Lower lobe of right lung (tissue), 2 donors: Measurements from ENCODE around the gene NAT16. TPM values are rescaled to one million over a fixed set of nuclear protein-coding genes. Genes with fewer than 3 reads are reported as not detected.
A peak's percentile ranks its signal among the peaks of the same experiment; 100 is the strongest.
"Not testable (repeated sequence)": the region's sequence is repeated elsewhere in the genome, so short reads cannot be mapped to it uniquely, and the experiment has no call there.

Source experiments
- ATAC-seq, 2 donors: fragments of 200-7000 bp; cut with Tn5 transposase; one replicate each; pipeline ENCODE4 v1.9.1; 2020 to 2022; ENCODE audit warnings: mild to moderate bottlenecking in 2 of 2, moderate library complexity in 2 of 2
- DNase-seq: peaks from one replicate; pipeline ENCODE4 v3.0.0-alpha.2; 2020
- H3K27ac ChIP-seq: fragments of 200-600 bp; one replicate; pipeline ENCODE4 v1.8.0; 2022
- H3K27me3 ChIP-seq: fragments of 200-600 bp; one replicate; pipeline ENCODE4 v1.8.0; 2022; ENCODE audit warnings: low read depth
- H3K36me3 ChIP-seq: fragments of 200-600 bp; one replicate; pipeline ENCODE4 v1.8.0; 2022; ENCODE audit warnings: mild to moderate bottlenecking
- H3K4me1 ChIP-seq: fragments of 200-600 bp; one replicate; pipeline ENCODE4 v1.8.0; 2022
- H3K4me3 ChIP-seq: fragments of 200-600 bp; one replicate; pipeline ENCODE4 v1.8.0; 2022; ENCODE audit warnings: mild to moderate bottlenecking
- H3K9me3 ChIP-seq: fragments of 200-600 bp; one replicate; pipeline ENCODE4 v1.8.0; 2022
- intact Hi-C: fragments of 100-400 bp; cut with DNase I; formaldehyde crosslinking; loops from one replicate; pipeline ENCODE4 v1.11.0; 2022
- total RNA-seq: library from RNA; stranded (reverse); fragmentation: NEBNext Ultra II Directional; extraction: Animal tissue kit (Norgen Biotek cat#: 25700); gene quantifications from one replicate; pipeline ENCODE4 v1.2.1, GENCODE V29; 2021
- TF ChIP-seq, protein P1 (sequence below): fragments of 200-600 bp; IDR thresholded peaks from one replicate; pipeline ENCODE4 v1.8.0; 2022; ENCODE audit warnings: antibody characterized with exemption, mild to moderate bottlenecking
- donor health status: DM: no; HTN: yes; CAD: no; lungs with severe emphysema.

NAT16 gene
- total RNA-seq, 1 donor from 2014 or later, result not detected

DNA sequence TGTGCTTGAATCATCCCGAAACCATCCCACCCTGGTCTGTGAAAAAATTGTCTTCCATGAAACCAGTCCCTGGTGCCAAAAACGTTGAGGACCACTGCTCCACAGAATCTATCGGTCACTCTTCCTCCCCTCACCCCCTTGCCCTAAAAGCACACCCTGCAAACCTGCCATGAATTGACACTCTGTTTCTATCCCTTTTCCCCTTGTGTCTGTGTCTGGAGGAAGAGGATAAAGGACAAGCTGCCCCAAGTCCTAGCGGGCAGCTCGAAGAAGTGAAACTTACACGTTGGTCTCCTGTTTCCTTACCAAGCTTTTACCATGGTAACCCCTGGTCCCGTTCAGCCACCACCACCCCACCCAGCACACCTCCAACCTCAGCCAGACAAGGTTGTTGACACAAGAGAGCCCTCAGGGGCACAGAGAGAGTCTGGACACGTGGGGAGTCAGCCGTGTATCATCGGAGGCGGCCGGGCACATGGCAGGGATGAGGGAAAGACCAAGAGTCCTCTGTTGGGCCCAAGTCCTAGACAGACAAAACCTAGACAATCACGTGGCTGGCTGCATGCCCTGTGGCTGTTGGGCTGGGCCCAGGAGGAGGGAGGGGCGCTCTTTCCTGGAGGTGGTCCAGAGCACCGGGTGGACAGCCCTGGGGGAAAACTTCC lies 54.0 kb downstream of the NAT16 start:
- intact Hi-C loops, result no loop called here

DNA sequence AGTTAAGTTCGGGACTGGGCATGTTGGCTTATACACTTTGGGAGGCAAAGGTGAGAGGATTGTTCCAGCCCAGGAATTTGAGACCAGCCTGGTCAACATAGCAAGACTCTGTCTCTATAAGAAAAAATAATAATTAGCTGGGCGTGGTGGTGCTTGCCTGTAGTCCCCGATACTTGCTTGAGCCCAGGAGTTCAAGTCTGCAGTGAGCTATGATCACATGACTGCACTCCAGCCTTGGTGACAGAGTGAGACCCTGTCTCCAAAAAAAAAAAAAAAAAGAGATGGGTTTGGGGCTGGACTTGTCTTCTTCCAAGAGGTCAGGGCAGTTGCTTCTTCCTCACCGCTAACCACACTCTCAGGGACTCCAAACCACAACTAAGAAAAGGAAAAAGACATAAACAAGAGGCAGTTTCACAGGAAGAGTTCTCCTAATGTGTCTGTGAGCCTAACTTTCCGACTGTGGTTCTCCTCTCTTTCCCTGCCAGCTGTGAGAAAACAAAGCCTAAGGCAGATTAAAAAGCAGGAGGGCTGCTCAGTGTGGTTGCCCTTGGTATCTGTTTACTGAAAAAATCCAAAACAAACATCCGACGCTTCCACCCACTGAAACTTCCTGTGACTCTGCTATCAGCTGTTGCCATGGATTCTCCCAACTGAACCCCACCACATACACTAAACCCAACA lies 55.6 kb downstream of the NAT16 start:
- H3K9me3 ChIP-seq, result no peaks in the 10 kb centered on the region
- H3K36me3 ChIP-seq, result no peaks in the 10 kb centered on the region
- H3K4me1 ChIP-seq, result peaks cover 72% of the 10 kb centered on the region
- no peaks in the 10 kb centered on the region for H3K27me3 ChIP-seq
- no peak overlapping the region for H3K4me3 ChIP-seq
- peak overlapping the region; percentile 71 for H3K27ac ChIP-seq
- no peak for ATAC-seq
- TF ChIP-seq, protein P1, sequence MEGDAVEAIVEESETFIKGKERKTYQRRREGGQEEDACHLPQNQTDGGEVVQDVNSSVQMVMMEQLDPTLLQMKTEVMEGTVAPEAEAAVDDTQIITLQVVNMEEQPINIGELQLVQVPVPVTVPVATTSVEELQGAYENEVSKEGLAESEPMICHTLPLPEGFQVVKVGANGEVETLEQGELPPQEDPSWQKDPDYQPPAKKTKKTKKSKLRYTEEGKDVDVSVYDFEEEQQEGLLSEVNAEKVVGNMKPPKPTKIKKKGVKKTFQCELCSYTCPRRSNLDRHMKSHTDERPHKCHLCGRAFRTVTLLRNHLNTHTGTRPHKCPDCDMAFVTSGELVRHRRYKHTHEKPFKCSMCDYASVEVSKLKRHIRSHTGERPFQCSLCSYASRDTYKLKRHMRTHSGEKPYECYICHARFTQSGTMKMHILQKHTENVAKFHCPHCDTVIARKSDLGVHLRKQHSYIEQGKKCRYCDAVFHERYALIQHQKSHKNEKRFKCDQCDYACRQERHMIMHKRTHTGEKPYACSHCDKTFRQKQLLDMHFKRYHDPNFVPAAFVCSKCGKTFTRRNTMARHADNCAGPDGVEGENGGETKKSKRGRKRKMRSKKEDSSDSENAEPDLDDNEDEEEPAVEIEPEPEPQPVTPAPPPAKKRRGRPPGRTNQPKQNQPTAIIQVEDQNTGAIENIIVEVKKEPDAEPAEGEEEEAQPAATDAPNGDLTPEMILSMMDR, result no peak
- no peak for DNase-seq
- intact Hi-C loops, result no loop called here

More for the DNA sequence above, 54.0 kb downstream of the NAT16 start:
- Histone ChIP-seq H3K27ac (peak overlapping the region; percentile 71), H3K27me3 (no peaks in the 10 kb centered on the region), H3K36me3 (peaks cover 10% of the 10 kb centered on the region), H3K9me3 (no peaks in the 10 kb centered on the region), H3K4me3 (peak overlapping the region; percentile 44), H3K4me1 (peaks cover 72% of the 10 kb centered on the region)
- TF ChIP-seq, protein P1, result no peak
- peak; percentile 18 to 33 for ATAC-seq
- DNase-seq, result peak; percentile 60

DNA sequence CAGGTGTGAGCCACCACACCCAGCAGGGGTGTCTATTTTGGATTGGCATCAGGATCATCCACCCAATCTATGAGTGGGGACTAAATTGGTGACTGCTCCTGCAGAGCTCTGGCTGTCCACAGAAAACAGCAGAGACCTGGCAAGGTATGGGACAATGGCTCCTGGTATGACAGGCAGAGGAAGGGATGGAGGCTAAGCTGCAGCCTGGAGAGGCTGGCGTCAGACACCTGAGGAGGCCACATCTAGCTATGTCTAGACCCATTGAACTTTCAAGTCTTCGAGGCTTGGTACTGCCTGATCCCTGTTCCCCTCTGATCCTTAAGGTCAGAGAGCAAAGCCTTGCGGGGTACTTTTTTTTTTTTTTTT lies 56.4 kb downstream of the NAT16 start:
- Histone ChIP-seq H3K27me3 (no peaks in the 10 kb centered on the region), H3K27ac (peak overlapping the region; percentile 83), H3K36me3 (no peaks in the 10 kb centered on the region), H3K9me3 (no peaks in the 10 kb centered on the region), H3K4me3 (no peak overlapping the region), H3K4me1 (peaks cover 72% of the 10 kb centered on the region)
- DNase-seq (no peak), ATAC-seq (no peak)
- intact Hi-C loops, result no loop called here
- TF ChIP-seq, protein P1, result no peak

DNA sequence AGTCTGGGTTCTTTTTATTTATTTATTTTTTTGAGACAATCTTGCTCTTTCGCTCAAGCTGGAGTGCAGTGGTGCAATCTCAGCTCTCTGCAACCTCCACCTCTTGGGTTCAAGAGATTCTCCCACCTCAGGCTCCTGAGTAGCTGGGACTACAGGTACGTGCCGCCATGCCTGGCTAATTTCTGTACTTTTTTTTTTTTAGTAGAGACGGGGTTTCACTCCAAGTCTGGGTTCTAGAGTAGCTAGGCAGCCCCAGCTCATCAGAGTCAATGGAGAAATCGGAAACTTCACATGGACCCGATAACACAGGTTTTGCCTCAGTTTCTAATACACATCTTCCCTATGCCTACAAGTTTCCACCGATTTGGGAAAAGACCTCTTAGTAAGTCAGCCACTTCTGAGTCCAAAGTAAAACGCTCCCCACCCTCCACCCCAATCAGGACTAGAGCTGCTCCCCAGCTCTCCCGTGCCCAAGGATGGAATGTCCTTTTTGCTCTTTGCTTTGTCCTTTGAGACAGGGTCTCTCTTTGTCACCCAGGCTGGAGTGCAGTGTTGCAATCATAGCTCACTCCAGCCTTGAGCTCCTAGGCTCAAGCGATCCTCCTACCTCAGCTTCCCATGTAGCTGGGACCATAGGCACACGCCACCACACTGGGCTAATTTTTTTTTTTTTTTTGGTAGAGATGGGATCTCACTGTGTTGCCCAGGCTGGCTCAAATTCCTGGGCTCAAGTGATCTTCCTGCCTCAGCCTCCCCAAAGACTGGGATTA lies 57.0 kb downstream of the NAT16 start:
- TF ChIP-seq, protein P1, result no peak
- no peaks in the 10 kb centered on the region for H3K27me3 ChIP-seq
- DNase-seq, result no peak
- H3K9me3 ChIP-seq, result no peaks in the 10 kb centered on the region
- intact Hi-C loops, result no loop called here
- no peaks in the 10 kb centered on the region for H3K36me3 ChIP-seq
- H3K4me3 ChIP-seq, result peak overlapping the region; percentile 46
- peak overlapping the region; percentile 83 for H3K27ac ChIP-seq
- ATAC-seq, result no peak
- H3K4me1 ChIP-seq, result peaks cover 70% of the 10 kb centered on the region

DNA sequence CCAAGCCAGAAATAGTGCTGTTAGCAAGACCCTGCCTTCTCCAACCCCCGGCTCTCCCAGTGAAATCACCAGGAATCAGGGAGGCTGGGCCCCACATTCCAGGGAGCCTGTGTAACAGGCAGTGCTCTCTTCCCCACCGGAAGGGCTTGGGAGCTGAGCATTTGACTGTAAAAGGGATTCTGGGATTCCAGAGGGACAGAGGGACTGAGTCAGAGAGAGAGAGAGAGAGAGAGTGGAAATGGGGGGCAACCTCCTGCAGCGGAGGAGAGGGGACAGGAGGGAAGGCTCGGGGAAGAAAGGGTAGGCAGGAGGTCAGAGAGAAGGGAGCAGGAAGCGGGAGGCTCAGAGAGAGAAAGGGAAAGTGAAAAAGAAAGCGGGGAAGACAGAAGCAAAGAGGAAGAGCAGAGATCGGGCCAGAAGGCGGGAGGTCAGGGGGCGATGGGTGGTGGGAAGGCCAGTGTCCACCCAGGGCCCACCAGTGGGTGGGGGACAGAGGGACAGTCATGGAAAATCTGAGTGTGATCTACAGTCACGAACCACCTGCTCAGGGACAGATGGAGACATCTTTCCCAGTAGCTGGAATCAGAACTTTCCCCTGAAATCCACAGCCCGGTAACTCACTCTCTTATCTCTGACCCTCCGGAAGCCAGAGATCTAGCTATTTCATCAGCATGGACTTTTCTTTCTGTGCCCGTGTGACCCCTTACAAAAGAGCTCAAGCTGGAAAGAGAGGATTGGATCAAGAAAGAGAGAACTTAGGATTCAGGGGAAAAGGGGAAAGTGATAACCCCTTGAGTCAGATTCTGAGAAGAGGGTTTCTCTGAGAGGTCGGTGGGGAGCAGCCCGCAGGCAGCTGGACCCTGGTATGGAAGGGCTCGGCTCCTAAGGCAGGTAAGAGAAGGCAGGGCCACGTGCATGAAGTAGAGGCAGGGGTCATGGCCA lies 57.8 kb downstream of the NAT16 start:
- ATAC-seq (peak; percentile 60 to 66), DNase-seq (peak; percentile 58)
- intact Hi-C loops, result no loop called here
- peaks cover 64% of the 10 kb centered on the region for H3K4me1 ChIP-seq
- no peaks in the 10 kb centered on the region for H3K9me3 ChIP-seq
- H3K27me3 ChIP-seq, result no peaks in the 10 kb centered on the region
- peak overlapping the region; percentile 46 for H3K4me3 ChIP-seq
- H3K36me3 ChIP-seq, result no peaks in the 10 kb centered on the region
- TF ChIP-seq, protein P1, result no peak
- peak overlapping the region; percentile 83 for H3K27ac ChIP-seq

DNA sequence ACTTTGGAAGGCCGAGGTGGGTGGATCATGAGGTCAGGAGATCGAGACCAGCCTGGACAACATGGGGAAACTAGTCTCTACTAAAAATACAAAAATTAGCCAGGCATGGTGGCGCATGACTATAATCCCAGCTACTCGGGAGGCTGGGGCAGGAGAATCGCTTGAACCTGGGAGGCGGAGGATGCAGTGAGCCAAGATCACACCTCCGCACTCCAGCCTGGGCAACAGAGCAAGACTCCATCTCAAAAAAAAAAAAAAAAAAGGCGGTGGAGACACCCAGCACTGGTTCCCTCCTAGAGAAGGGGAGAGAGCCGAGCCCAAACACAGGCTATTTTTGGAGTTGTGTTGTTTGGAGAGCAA lies 58.5 kb downstream of the NAT16 start:
- intact Hi-C loops, H3K9me3 ChIP-seq, DNase-seq, H3K27me3 ChIP-seq, H3K36me3 ChIP-seq, ATAC-seq: not testable (repeated sequence)
- peak overlapping the region; percentile 83 for H3K27ac ChIP-seq
- H3K4me1 ChIP-seq, result peaks cover 59% of the 10 kb centered on the region
- H3K4me3 ChIP-seq, result peak overlapping the region; percentile 46
